Loucy (cell line): ENCODE results near the gene PALM3.

Source experiments
- H2AFZ ChIP-seq: fragments of 200-600 bp; sonication (generic); 2 replicates; pipeline ENCODE4 v1.6.0; 2016; ENCODE audit warnings: antibody characterized with exemption, mild to moderate bottlenecking, low read length, moderate library complexity
- H3F3A ChIP-seq: fragments of 200-600 bp; 2 replicates; pipeline ENCODE4 v1.6.0; 2016; ENCODE audit warnings: antibody characterized with exemption, low read depth, mild to moderate bottlenecking
- H3K27me3 ChIP-seq: fragments of 200-600 bp; sonication (generic); 2 replicates; pipeline ENCODE4 v1.6.1; 2014; ENCODE audit warnings: low read length, mild to moderate bottlenecking; ENCODE audit not compliant: insufficient read depth, poor library complexity, severe bottlenecking
- H3K36me3 ChIP-seq: fragments of 200-600 bp; sonication (generic); 2 replicates; pipeline ENCODE4 v1.6.1; 2016; ENCODE audit warnings: low read length; ENCODE audit not compliant: insufficient read depth
- H3K4me1 ChIP-seq: fragments of 200-600 bp; sonication (generic); 2 replicates; pipeline ENCODE4 v1.5.1; 2014; ENCODE audit warnings: low read length, mild to moderate bottlenecking; ENCODE audit not compliant: insufficient read depth, poor library complexity, severe bottlenecking
- H3K4me2 ChIP-seq: fragments of 200-600 bp; sonication (generic); 2 replicates; pipeline ENCODE4 v1.6.0; 2014; ENCODE audit warnings: antibody characterized with exemption, low read length, low read depth, mild to moderate bottlenecking; ENCODE audit not compliant: poor library complexity, severe bottlenecking
- H3K4me3 ChIP-seq: fragments of 200-600 bp; sonication (generic); 2 replicates; pipeline ENCODE4 v1.5.1; 2014; ENCODE audit warnings: low read length, mild to moderate bottlenecking, mixed read lengths; ENCODE audit not compliant: poor library complexity, severe bottlenecking
- H3K79me2 ChIP-seq: fragments of 200-600 bp; sonication (generic); 2 replicates; pipeline ENCODE4 v1.6.1; 2014; ENCODE audit warnings: low read length; ENCODE audit not compliant: insufficient read depth
- H3K9ac ChIP-seq: fragments of 200-600 bp; sonication (generic); 2 replicates; pipeline ENCODE4 v1.6.0; 2014; ENCODE audit warnings: mild to moderate bottlenecking, low read depth, low read length, moderate library complexity; ENCODE audit not compliant: poor library complexity, severe bottlenecking
- H3K9me2 ChIP-seq: fragments of 200-600 bp; sonication (generic); replicated peaks from 2 replicates; pipeline ENCODE4 v1.6.1; 2016; ENCODE audit warnings: low read depth, low read length, mixed read lengths
- H3K9me3 ChIP-seq: fragments of 200-600 bp; sonication (generic); 2 replicates; pipeline ENCODE4 v1.6.1; 2014; ENCODE audit warnings: mild to moderate bottlenecking, antibody characterized with exemption, low read length, low read depth; ENCODE audit not compliant: insufficient read depth
- H4K20me1 ChIP-seq: fragments of 200-600 bp; sonication (generic); 2 replicates; pipeline ENCODE4 v1.6.0; 2014; ENCODE audit warnings: antibody characterized with exemption, low read length, mild to moderate bottlenecking; ENCODE audit not compliant: insufficient read depth, poor library complexity, severe bottlenecking
- EZH2phosphoT487 ChIP-seq: fragments of 200-600 bp; IDR thresholded peaks from 2 replicates; pipeline ENCODE4 v1.6.1; 2018; ENCODE audit warnings: antibody characterized with exemption, mild to moderate bottlenecking, moderate library complexity, borderline replicate concordance
- TF ChIP-seq, protein P1 (sequence below): fragments of 200-600 bp; sonication (generic); conservative IDR thresholded peaks from 2 replicates; pipeline ENCODE4 v1.5.1; 2014; ENCODE audit warnings: mild to moderate bottlenecking, antibody characterized with exemption, low read length

The PALM3 gene

DNA sequence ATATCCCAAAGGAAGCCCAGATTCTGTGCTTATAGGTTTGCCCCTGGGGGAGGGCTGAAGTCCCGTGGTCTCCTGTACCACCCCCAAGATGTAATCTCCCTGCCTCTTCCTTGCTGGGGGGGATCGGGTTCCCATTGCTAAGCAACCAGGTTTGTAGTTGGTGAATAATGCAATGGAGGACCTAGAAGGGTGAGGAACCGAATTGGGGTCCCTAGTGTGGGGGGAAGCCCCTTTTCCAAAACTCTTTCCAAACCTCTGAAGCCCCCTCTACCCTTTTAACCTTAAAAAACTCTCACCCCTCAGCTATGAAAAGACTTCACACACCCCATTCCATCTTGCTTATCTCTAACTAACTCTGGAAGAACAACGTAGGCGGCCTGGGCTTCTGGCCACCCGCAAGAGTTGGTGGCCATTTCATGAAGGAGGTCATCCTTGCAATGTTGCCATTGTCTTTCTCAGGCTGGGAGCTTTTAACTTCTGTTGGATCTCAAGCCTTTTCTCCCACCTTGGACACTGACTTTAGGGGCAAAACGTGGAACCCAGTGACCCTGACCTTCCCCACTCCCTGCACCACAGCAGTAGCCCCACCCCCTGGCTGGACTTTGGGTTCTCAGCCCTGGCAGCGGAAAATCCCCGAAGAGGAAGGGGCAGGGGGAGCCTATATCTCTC, 661 bp downstream of the PALM3 start:
- H3K79me2 ChIP-seq: no peaks in the 10 kb centered on the region
- H3K4me2 ChIP-seq: no peak overlapping the region
- H2AFZ ChIP-seq: no peak overlapping the region
- no peak overlapping the region for H3K9ac ChIP-seq
- no peak for TF ChIP-seq EZH2phosphoT487
- TF ChIP-seq, protein P1, sequence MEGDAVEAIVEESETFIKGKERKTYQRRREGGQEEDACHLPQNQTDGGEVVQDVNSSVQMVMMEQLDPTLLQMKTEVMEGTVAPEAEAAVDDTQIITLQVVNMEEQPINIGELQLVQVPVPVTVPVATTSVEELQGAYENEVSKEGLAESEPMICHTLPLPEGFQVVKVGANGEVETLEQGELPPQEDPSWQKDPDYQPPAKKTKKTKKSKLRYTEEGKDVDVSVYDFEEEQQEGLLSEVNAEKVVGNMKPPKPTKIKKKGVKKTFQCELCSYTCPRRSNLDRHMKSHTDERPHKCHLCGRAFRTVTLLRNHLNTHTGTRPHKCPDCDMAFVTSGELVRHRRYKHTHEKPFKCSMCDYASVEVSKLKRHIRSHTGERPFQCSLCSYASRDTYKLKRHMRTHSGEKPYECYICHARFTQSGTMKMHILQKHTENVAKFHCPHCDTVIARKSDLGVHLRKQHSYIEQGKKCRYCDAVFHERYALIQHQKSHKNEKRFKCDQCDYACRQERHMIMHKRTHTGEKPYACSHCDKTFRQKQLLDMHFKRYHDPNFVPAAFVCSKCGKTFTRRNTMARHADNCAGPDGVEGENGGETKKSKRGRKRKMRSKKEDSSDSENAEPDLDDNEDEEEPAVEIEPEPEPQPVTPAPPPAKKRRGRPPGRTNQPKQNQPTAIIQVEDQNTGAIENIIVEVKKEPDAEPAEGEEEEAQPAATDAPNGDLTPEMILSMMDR: no peak
- H3K4me3 ChIP-seq: no peak overlapping the region
- H3F3A ChIP-seq: no peaks in the 10 kb centered on the region
- no peaks in the 10 kb centered on the region for H3K9me3 ChIP-seq
- no peaks in the 10 kb centered on the region for H3K9me2 ChIP-seq
- H3K4me1 ChIP-seq: no peaks in the 10 kb centered on the region
- H3K27me3 ChIP-seq: no peaks in the 10 kb centered on the region
- H3K36me3 ChIP-seq: no peaks in the 10 kb centered on the region
- no peaks in the 10 kb centered on the region for H4K20me1 ChIP-seq

DNA sequence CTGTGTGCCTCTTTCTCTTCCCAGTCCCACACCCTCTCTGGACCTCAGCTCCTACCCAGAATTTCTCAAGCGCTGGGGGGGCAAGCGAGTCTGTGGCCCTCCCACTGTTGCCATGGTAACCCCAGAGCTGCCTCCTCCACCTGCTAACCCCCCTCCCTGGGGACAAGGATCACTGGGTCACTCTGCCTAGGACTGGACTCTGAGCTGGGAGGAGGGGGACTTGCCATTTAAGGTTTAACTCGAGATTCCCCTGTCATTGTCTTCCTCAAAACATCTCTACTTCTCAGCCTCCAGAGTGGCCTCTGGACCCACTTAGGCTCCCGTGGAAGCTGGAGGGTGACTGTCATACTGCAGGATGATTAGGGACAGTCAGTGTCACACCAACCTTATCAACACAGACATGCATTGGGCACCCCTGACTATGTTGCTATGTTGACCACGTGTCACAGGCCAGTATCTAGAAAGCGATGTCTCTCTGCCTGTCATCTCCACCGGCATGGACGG, 2.2 kb downstream of the PALM3 start:
- TF ChIP-seq, protein P1: no peak
- no peak for TF ChIP-seq EZH2phosphoT487
- Histone ChIP-seq H3K9me3 (no peaks in the 10 kb centered on the region), H4K20me1 (no peaks in the 10 kb centered on the region), H3K4me2 (no peak overlapping the region), H3K9ac (no peak overlapping the region), H2AFZ (no peak overlapping the region), H3K4me3 (no peak overlapping the region), H3K9me2 (no peaks in the 10 kb centered on the region), H3K4me1 (no peaks in the 10 kb centered on the region), H3K27me3 (no peaks in the 10 kb centered on the region), H3K36me3 (no peaks in the 10 kb centered on the region), H3F3A (no peaks in the 10 kb centered on the region), H3K79me2 (no peaks in the 10 kb centered on the region)

DNA sequence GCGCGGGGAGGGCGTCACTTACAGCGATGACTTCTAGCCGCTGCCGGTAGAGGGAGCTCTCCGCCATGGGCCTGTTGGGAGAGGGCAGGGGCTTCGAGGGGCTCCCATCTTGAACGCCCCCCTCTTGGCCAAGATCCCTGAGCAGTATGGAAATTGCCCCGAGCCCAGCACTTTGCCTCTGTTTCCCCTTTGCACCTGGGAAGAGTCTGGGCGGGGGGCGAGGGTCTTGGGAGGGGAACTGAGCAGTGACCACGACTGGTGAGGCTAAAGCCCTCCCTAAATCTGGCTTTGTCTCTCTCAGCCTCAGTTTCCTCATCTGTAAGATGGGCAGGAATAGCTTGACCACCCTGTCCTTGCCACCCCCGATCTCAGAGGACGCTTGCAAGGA, 2.8 kb downstream of the PALM3 start:
- no peak overlapping the region for H3K9ac ChIP-seq
- H3K27me3 ChIP-seq: no peaks in the 10 kb centered on the region
- no peaks in the 10 kb centered on the region for H3K36me3 ChIP-seq
- H3F3A ChIP-seq: no peaks in the 10 kb centered on the region
- no peaks in the 10 kb centered on the region for H3K4me1 ChIP-seq
- no peaks in the 10 kb centered on the region for H3K9me2 ChIP-seq
- TF ChIP-seq, protein P1: peak; percentile 87
- TF ChIP-seq EZH2phosphoT487: no peak
- H3K4me3 ChIP-seq: no peak overlapping the region
- H2AFZ ChIP-seq: no peak overlapping the region
- H4K20me1 ChIP-seq: no peaks in the 10 kb centered on the region
- no peaks in the 10 kb centered on the region for H3K79me2 ChIP-seq
- H3K9me3 ChIP-seq: no peaks in the 10 kb centered on the region
- H3K4me2 ChIP-seq: no peak overlapping the region
